ENCODE measurements around the gene FLNC. TPM values are rescaled to one million over a fixed set of nuclear protein-coding genes. Genes with fewer than 3 reads are reported as not detected.

Gene FLNC
- polyA plus RNA-seq, 1 of the 3 experiments (the other 2 are of a cell fraction), result 43.7 TPM

DNA sequence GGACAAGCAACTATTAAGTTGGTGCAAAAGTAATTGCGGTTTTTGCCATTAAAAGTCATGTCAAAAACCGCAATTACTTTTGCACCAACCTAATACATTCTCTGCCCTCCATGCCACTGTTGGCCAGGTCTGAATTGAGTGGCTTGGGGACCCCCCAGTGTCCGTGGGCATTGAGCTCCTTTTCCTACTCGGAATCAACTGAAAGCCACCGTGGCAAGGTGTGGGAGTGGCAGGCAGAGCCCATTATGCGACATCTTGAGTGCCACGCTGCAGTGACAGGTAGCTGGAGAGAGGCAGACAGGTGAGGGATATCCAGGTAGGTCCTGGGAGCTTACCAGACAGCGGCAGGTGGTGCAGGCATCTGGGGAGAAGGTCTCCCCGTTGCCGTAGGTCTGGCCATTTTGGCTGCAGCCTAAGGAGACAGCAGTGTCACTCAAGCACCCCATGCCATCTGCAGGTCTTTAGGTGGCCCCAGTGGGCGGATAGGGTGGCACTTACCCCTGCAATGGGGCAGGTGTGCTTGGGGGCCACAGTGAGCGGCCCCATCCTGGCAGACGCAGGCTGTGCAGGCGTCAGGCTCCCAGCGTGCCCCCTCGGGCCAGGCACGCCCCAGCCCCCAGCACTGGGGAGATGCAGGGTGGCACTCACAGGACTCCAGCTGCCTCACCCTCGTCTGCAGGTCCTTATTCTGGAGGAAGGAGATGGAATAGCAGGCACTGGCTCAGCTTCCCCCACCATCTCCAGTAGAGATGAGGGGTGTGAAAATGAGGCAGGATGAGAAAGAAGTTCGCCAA, 76.8 kb downstream of the FLNC start:
- Histone ChIP-seq H3K9ac (no peak overlapping the region), H3K36me3 (replicated peaks in 1 of 2; ENCODE audit: control insufficient read depth in 1 of 2, insufficient read depth in 2 of 2, low read length in 1 of 2) (no peaks in the 10 kb centered on the region), H3K9me3 (no peaks in the 10 kb centered on the region), H3K9me2 (no peaks in the 10 kb centered on the region), H3K4me2 (no peak overlapping the region), H3K4me3 (ENCODE audit: low read depth in 2 of 2, low read length in 1 of 2) (no peak overlapping the region), H2AFZ (ENCODE audit: low read depth) (no peak overlapping the region), H4K20me1 (ENCODE audit: insufficient read depth) (no peaks in the 10 kb centered on the region), H3K4me1 (ENCODE audit: control insufficient read depth in 1 of 2, insufficient read depth in 2 of 2, low read depth in 1 of 2, low read length in 1 of 2) (peaks cover 0 to 9% of the 10 kb centered on the region in 2 experiments; a peak in 1 of 4 replicates), H3K27ac (ENCODE audit: low read depth in 2 of 2, low read length in 1 of 2) (no peak overlapping the region), H3K27me3 (ENCODE audit: insufficient read depth) (peaks cover 8% of the 10 kb centered on the region; the same call in 1 of the 2 replicates), H3F3A (replicated peaks; ENCODE audit: insufficient read depth) (no peaks in the 10 kb centered on the region), H3K79me2 (ENCODE audit: insufficient read depth) (no peaks in the 10 kb centered on the region)
- WGBS (ENCODE audit: low lambda C conversion rate), result 59% methylated on average over 17 of the region's 19 CpGs
- peak; percentile 30 for DNase-seq
- CTCF ChIA-PET, result interaction anchor here (0.9 to 6.2 kb wide), 8 partner anchors 13 to 257 kb away, joined by 3 to 69 read pairs (median 3); no protein-coding TSS in a partner anchor
- POLR2A ChIA-PET, result no interaction called here
- TF ChIP-seq MXI1 (IDR thresholded peaks at IDR 0.05; ENCODE audit: low read depth, low read length), result no peak
- TF ChIP-seq, protein P1, sequence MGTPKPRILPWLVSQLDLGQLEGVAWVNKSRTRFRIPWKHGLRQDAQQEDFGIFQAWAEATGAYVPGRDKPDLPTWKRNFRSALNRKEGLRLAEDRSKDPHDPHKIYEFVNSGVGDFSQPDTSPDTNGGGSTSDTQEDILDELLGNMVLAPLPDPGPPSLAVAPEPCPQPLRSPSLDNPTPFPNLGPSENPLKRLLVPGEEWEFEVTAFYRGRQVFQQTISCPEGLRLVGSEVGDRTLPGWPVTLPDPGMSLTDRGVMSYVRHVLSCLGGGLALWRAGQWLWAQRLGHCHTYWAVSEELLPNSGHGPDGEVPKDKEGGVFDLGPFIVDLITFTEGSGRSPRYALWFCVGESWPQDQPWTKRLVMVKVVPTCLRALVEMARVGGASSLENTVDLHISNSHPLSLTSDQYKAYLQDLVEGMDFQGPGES (IDR thresholded peaks at IDR 0.05; ENCODE audit: low read depth, low read length), result no peak
- no peak for TF ChIP-seq CHD2 (IDR thresholded peaks at IDR 0.05; ENCODE audit: low read length, partially characterized antibody)
- no peak for TF ChIP-seq SIN3A (IDR thresholded peaks at IDR 0.05; ENCODE audit: borderline replicate concordance, low read depth, low read length)
- no peak for TF ChIP-seq RXRA (IDR thresholded peaks at IDR 0.05; ENCODE audit: borderline replicate concordance, low read depth)
- TF ChIP-seq GATA2 (CRISPR knock-in tag; IDR thresholded peaks at IDR 0.05), result no peak
- TF ChIP-seq FOXM1 (IDR thresholded peaks at IDR 0.05; ENCODE audit: low read depth), result no peak
- no peak for TF ChIP-seq EP300 (IDR thresholded peaks at IDR 0.05; ENCODE audit: borderline replicate concordance in 1 of 2, low read depth in 1 of 2, low read length in 1 of 2)
- TF ChIP-seq NRF1 (IDR thresholded peaks at IDR 0.05; ENCODE audit: low read depth, low read length), result no peak
- TF ChIP-seq POLR2AphosphoS5 (IDR thresholded peaks at IDR 0.05; ENCODE audit: low read depth, low read length), result no peak
- TF ChIP-seq, protein P2, sequence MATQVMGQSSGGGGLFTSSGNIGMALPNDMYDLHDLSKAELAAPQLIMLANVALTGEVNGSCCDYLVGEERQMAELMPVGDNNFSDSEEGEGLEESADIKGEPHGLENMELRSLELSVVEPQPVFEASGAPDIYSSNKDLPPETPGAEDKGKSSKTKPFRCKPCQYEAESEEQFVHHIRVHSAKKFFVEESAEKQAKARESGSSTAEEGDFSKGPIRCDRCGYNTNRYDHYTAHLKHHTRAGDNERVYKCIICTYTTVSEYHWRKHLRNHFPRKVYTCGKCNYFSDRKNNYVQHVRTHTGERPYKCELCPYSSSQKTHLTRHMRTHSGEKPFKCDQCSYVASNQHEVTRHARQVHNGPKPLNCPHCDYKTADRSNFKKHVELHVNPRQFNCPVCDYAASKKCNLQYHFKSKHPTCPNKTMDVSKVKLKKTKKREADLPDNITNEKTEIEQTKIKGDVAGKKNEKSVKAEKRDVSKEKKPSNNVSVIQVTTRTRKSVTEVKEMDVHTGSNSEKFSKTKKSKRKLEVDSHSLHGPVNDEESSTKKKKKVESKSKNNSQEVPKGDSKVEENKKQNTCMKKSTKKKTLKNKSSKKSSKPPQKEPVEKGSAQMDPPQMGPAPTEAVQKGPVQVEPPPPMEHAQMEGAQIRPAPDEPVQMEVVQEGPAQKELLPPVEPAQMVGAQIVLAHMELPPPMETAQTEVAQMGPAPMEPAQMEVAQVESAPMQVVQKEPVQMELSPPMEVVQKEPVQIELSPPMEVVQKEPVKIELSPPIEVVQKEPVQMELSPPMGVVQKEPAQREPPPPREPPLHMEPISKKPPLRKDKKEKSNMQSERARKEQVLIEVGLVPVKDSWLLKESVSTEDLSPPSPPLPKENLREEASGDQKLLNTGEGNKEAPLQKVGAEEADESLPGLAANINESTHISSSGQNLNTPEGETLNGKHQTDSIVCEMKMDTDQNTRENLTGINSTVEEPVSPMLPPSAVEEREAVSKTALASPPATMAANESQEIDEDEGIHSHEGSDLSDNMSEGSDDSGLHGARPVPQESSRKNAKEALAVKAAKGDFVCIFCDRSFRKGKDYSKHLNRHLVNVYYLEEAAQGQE (IDR thresholded peaks at IDR 0.05; ENCODE audit: low read depth, low read length), result no peak

Other genes with a start within 250 kb of the FLNC start
- 1.2 TPM in 2 replicates for gene GARIN1A, start 158.1 kb upstream of the FLNC start, polyA plus RNA-seq (2012; rRNA removed)
- gene CALU, start 91.0 kb upstream of the FLNC start, polyA plus RNA-seq (2012; rRNA removed), result 195 and 294 TPM in 2 replicates
- gene OPN1SW, start 54.6 kb upstream of the FLNC start, polyA plus RNA-seq (2012; rRNA removed), result 0.05 TPM in 1 of 2 replicates, not detected in the other
- gene CCDC136, start 38.4 kb upstream of the FLNC start, polyA plus RNA-seq (2012; rRNA removed), result 48.4 and 65.3 TPM in 2 replicates
- gene ATP6V1F, start 32.5 kb downstream of the FLNC start, polyA plus RNA-seq (2012; rRNA removed), result 437 and 495 TPM in 2 replicates
- gene KCP, start 80.3 kb downstream of the FLNC start, polyA plus RNA-seq (2012; rRNA removed), result not detected in 2 replicates
- 0.62 and 1.0 TPM in 2 replicates for gene IRF5, start 107.5 kb downstream of the FLNC start, polyA plus RNA-seq (2012; rRNA removed)
- gene TNPO3, start 224.7 kb downstream of the FLNC start, polyA plus RNA-seq (2012; rRNA removed), result 27.8 and 32.7 TPM in 2 replicates

Data from SK-N-SH (cell line).